H1 (cell line): Measurements from ENCODE around the gene MTIF2. TPM values are rescaled to one million over a fixed set of nuclear protein-coding genes. Genes with fewer than 3 reads are reported as not detected.
A peak's percentile ranks its signal among the peaks of the same experiment; 100 is the strongest.

Experiments
- CTCF ChIA-PET: fragments of 300-600 bp; sonication (Branson Sonifier 250); formaldehyde crosslinking; loops from one replicate; lab custom pipeline; 2021; ENCODE audit not compliant: partially characterized antibody; lab: Charles Lee
- POLR2A ChIA-PET: fragments of 300-600 bp; sonication (Branson Sonifier 250); formaldehyde crosslinking; loops from one replicate; lab custom pipeline; 2021; ENCODE audit warnings: inconsistent platforms; ENCODE audit not compliant: partially characterized antibody; lab: Charles Lee
- DNase-seq, 2 experiments: peaks; one replicate each; pipeline versions ENCODE4 v3.0.0 to v3.0.0-alpha.2; 2010 to 2022; ENCODE audit warnings: low spot score in 2 of 2, low read depth in 1 of 2, mixed read lengths in 1 of 2
- FAIRE-seq: peaks from 2 replicates; lab custom pipeline; 2011; peaks lifted over from hg19 to GRCh38; lab: Jason Lieb, UNC
- H2AFZ ChIP-seq: 2 replicates; pipeline ENCODE4 v1.8.1; 2012; ENCODE audit warnings: low read length, inconsistent platforms
- H2AK5ac ChIP-seq: 2 replicates; pipeline ENCODE4 v1.6.1; 2013; ENCODE audit warnings: low read depth, low read length
- H2BK120ac ChIP-seq: replicated peaks from 2 replicates; pipeline ENCODE3; 2013; ENCODE audit warnings: low read depth, low read length, inconsistent platforms
- H2BK12ac ChIP-seq: 2 replicates; pipeline ENCODE4 v1.6.1; 2013; ENCODE audit warnings: low read depth, low read length
- H2BK15ac ChIP-seq: 2 replicates; pipeline ENCODE4 v1.6.1; 2013; ENCODE audit warnings: low read length
- H2BK20ac ChIP-seq: 2 replicates; pipeline ENCODE4 v1.6.1; 2013; ENCODE audit warnings: low read length
- H2BK5ac ChIP-seq: 2 replicates; pipeline ENCODE4 v1.6.1; 2013; ENCODE audit warnings: low read depth, low read length
- H3K14ac ChIP-seq: 2 replicates; pipeline ENCODE4 v1.6.1; 2013; ENCODE audit warnings: inconsistent platforms; ENCODE audit not compliant: insufficient read length
- H3K18ac ChIP-seq: 2 replicates; pipeline ENCODE4 v1.6.1; 2013; ENCODE audit warnings: low read length; ENCODE audit errors: extremely low read depth
- H3K23ac ChIP-seq: 2 replicates; pipeline ENCODE4 v1.6.1; 2013; ENCODE audit warnings: inconsistent platforms; ENCODE audit not compliant: insufficient read length
- H3K23me2 ChIP-seq: 2 replicates; pipeline ENCODE4 v1.6.1; 2013; ENCODE audit warnings: low read depth, low read length
- H3K27ac ChIP-seq: 2 replicates; pipeline ENCODE4 v1.6.1; 2011; ENCODE audit warnings: low read depth, low read length, inconsistent platforms
- H3K27me3 ChIP-seq, 4 experiments: replicated peaks in 1 of 4; 1 replicate in 1 of 4; 2 replicates in 3 of 4; pipeline versions ENCODE4 v1.6.1 to v1.8.1; 2011 to 2013; ENCODE audit warnings: low read length in 3 of 4, mild to moderate bottlenecking in 3 of 4, inconsistent platforms in 2 of 4, mixed read lengths in 2 of 4, moderate library complexity in 1 of 4; ENCODE audit not compliant: control insufficient read depth in 3 of 4, insufficient read depth in 3 of 4; ENCODE audit errors: extremely low read depth in 1 of 4
- H3K36me3 ChIP-seq, 4 experiments: 2 replicates each; pipeline versions ENCODE4 v1.6.1 to v1.8.1; 2011 to 2013; ENCODE audit warnings: mild to moderate bottlenecking in 4 of 4, low read length in 3 of 4, moderate library complexity in 2 of 4, control low read depth in 1 of 4, inconsistent platforms in 1 of 4; ENCODE audit not compliant: insufficient read depth in 4 of 4, control insufficient read depth in 2 of 4
- H3K4ac ChIP-seq: replicated peaks from 2 replicates; pipeline ENCODE3; 2013; ENCODE audit warnings: low read length, low read depth, mixed read lengths, inconsistent platforms; ENCODE audit not compliant: insufficient read length
- H3K4me1 ChIP-seq, 4 experiments: replicated peaks in 1 of 4; 1 replicate in 1 of 4; 2 replicates in 3 of 4; pipeline versions ENCODE4 v1.6.1 to v1.8.1; 2011 to 2013; ENCODE audit warnings: low read length in 3 of 4, inconsistent platforms in 2 of 4, mixed read lengths in 1 of 4; ENCODE audit not compliant: insufficient read depth in 4 of 4, control insufficient read depth in 3 of 4
- H3K4me2 ChIP-seq, 2 experiments: 2 replicates each; pipeline versions ENCODE4 v1.6.1 to v1.8.1; 2011 to 2013; ENCODE audit warnings: low read depth in 2 of 2, low read length in 2 of 2, control low read depth in 1 of 2, inconsistent platforms in 1 of 2, mild to moderate bottlenecking in 1 of 2; ENCODE audit not compliant: insufficient read depth in 1 of 2
- H3K4me3 ChIP-seq, 4 experiments: fragments of 200-600, 300-600 bp in 1 of 4; sonication (generic), shearing (Covaris generic), sonication (Bioruptor Twin) in 1 of 4; 2 replicates each; pipeline versions ENCODE4 v1.5.1 to v1.8.1; 2011 to 2016; ENCODE audit warnings: low read length in 4 of 4, low read depth in 3 of 4, control low read depth in 2 of 4, inconsistent platforms in 2 of 4, mild to moderate bottlenecking in 2 of 4, mixed read lengths in 1 of 4, moderate library complexity in 1 of 4; ENCODE audit not compliant: insufficient read depth in 2 of 4; ENCODE audit errors: extremely low read depth in 1 of 4
- H3K56ac ChIP-seq: replicated peaks from 2 replicates; pipeline ENCODE3; 2013; ENCODE audit warnings: low read depth, mild to moderate bottlenecking, mixed read lengths, low read length, inconsistent platforms; ENCODE audit not compliant: insufficient read length
- H3K79me1 ChIP-seq: 2 replicates; pipeline ENCODE4 v1.6.1; 2013; ENCODE audit warnings: low read depth, low read length, control low read depth
- H3K79me2 ChIP-seq, 2 experiments: 2 replicates each; pipeline versions ENCODE4 v1.6.1 to v1.8.1; 2012 to 2013; ENCODE audit warnings: low read length in 2 of 2, mild to moderate bottlenecking in 2 of 2, inconsistent platforms in 1 of 2; ENCODE audit not compliant: insufficient read depth in 2 of 2, control insufficient read depth in 1 of 2
- H3K9ac ChIP-seq, 4 experiments: replicated peaks in 1 of 4; 1 replicate in 1 of 4; 2 replicates in 3 of 4; pipeline versions ENCODE4 v1.6.1 to v1.8.1; 2011 to 2013; ENCODE audit warnings: low read depth in 3 of 4, low read length in 3 of 4, control low read depth in 2 of 4, mild to moderate bottlenecking in 2 of 4, moderate library complexity in 2 of 4, inconsistent platforms in 1 of 4; ENCODE audit errors: extremely low read depth in 1 of 4
- H3K9me3 ChIP-seq, 2 experiments: 2 replicates each; pipeline versions ENCODE4 v1.6.1 to v1.8.1; 2012 to 2013; ENCODE audit warnings: mild to moderate bottlenecking in 2 of 2, moderate library complexity in 2 of 2, control low read depth in 1 of 2, inconsistent platforms in 1 of 2, low read depth in 1 of 2, low read length in 1 of 2, mixed read lengths in 1 of 2; ENCODE audit not compliant: insufficient read depth in 2 of 2
- H4K20me1 ChIP-seq, 2 experiments: replicated peaks in 1 of 2; 2 replicates each; pipeline versions ENCODE3 to v1.8.1; 2011 to 2013; ENCODE audit warnings: inconsistent platforms in 2 of 2, low read length in 2 of 2, mild to moderate bottlenecking in 1 of 2; ENCODE audit not compliant: insufficient read depth in 2 of 2, control insufficient read depth in 1 of 2
- H4K5ac ChIP-seq: 2 replicates; pipeline ENCODE4 v1.6.1; 2013; ENCODE audit warnings: low read length, low read depth, mixed read lengths, inconsistent platforms; ENCODE audit not compliant: insufficient read length
- H4K8ac ChIP-seq: 2 replicates; pipeline ENCODE4 v1.8.0; 2013; ENCODE audit warnings: mild to moderate bottlenecking, moderate library complexity, low read length, inconsistent platforms; ENCODE audit not compliant: insufficient read depth; ENCODE audit errors: extremely low read depth
- H4K91ac ChIP-seq: replicated peaks from 2 replicates; pipeline ENCODE3; 2013; ENCODE audit warnings: low read length, mixed read lengths, inconsistent platforms; ENCODE audit not compliant: insufficient read length
- ATF2 ChIP-seq: IDR thresholded peaks from 2 replicates; pipeline ENCODE4 v1.6.1; 2012; ENCODE audit warnings: low read length, inconsistent platforms
- ATF3 ChIP-seq: IDR thresholded peaks from 2 replicates; pipeline ENCODE4 v1.6.1; 2011; ENCODE audit warnings: low read depth, mild to moderate bottlenecking, low read length; ENCODE audit not compliant: insufficient read depth
- KDM1A ChIP-seq: fragments of 200-600, 300-600 bp; sonication (generic); IDR thresholded peaks from 2 replicates; pipeline ENCODE4 v1.7.1; 2016; ENCODE audit warnings: mild to moderate bottlenecking, low read length, borderline replicate concordance
- PHF8 ChIP-seq: fragments of 200-600 bp; sonication (generic); conservative IDR thresholded peaks from 2 replicates; pipeline ENCODE4 v1.7.1; 2012; ENCODE audit warnings: low read depth, mild to moderate bottlenecking, inconsistent platforms, low read length, moderate library complexity
- POLR2A ChIP-seq, 2 experiments: IDR thresholded peaks; 1 replicate in 1 of 2; 2 replicates in 1 of 2; pipeline ENCODE4 v1.6.1; 2011; ENCODE audit warnings: low read depth in 2 of 2, low read length in 2 of 2, mild to moderate bottlenecking in 2 of 2; ENCODE audit errors: control extremely low read depth in 1 of 2
- RBBP5 ChIP-seq: IDR thresholded peaks from 2 replicates; pipeline ENCODE4 v1.7.1; 2012; ENCODE audit warnings: low read depth, mild to moderate bottlenecking, inconsistent platforms, low read length, moderate library complexity, borderline replicate concordance
- SIN3A ChIP-seq, 2 experiments: IDR thresholded peaks in 1 of 2; conservative IDR thresholded peaks in 1 of 2; 2 replicates each; pipeline ENCODE4 v1.6.1; 2011 to 2012; ENCODE audit warnings: low read length in 2 of 2, improper control_type of control experiment in 1 of 2, low read depth in 1 of 2, mild to moderate bottlenecking in 1 of 2
- SUZ12 ChIP-seq: fragments of 200-600 bp; sonication (generic); IDR thresholded peaks from 2 replicates; pipeline ENCODE4 v1.6.1; 2012; ENCODE audit warnings: mild to moderate bottlenecking, inconsistent platforms, low read length, moderate library complexity, mixed read lengths
- USF2 ChIP-seq: IDR thresholded peaks from 2 replicates; pipeline ENCODE4 v1.6.1; 2011; ENCODE audit warnings: low read length, improper control_type of control experiment
- WGBS, 2 experiments: shearing (Covaris generic) in 1 of 2; methylation state at CpG; one replicate each; pipeline versions ENCODE4 v1.1.6 to v1.1.7; 2013 to 2015; ENCODE audit warnings: low lambda C conversion rate in 2 of 2, mixed read lengths in 2 of 2, inconsistent platforms in 1 of 2, low coverage in 1 of 2, missing lambda C conversion rate in 1 of 2; ENCODE audit not compliant: insufficient replicate concordance in 2 of 2, insufficient coverage in 1 of 2, insufficient read length in 1 of 2; ENCODE audit errors: extremely low coverage in 1 of 2, missing lambda C conversion rate in 1 of 2; 5-methylcytosine and 5-hydroxymethylcytosine counted together
- polyA plus RNA-seq, 7 experiments: library from polyadenylated mRNA; depleted of rRNA in 3 of 7; stranded (reverse) in 5 of 7; unstranded in 2 of 7; fragments of >200 nt in 5 of 7; fragments of 200-250 nt in 2 of 7; gene quantifications; 1 replicate in 5 of 7; 2 replicates in 1 of 7; 4 replicates in 1 of 7; pipeline versions ENCODE4 v1.2.1 to v1.2.3, GENCODE V29; 2011 to 2013; ENCODE audit warnings: missing spikeins in 2 of 7, mixed read lengths in 2 of 7
- total RNA-seq: library from RNA; stranded (reverse); fragmentation: NEBNext Ultra II Directional; extraction: Animal tissue kit (Norgen Biotek cat#: 25700); gene quantifications from 2 replicates; pipeline ENCODE4 v1.2.1, GENCODE V29; 2021

Gene MTIF2
- total and polyA plus RNA-seq, 2 of the 8 experiments (the other 6 are each of a cell fraction or from before 2014, with no cell fraction given) = 11.0 to 36.0 TPM

GRCh38 chr2:55269645-55269990 is 587 bp upstream of the MTIF2 start:
- Histone ChIP-seq H3K4me2 (peak overlapping the region; percentile 89 to 91), H2BK15ac (no peak overlapping the region), H3K56ac (no peak overlapping the region), H4K20me1 (no peaks in the 10 kb centered on the region), H3K27ac (peak overlapping the region; percentile 7; the same call in 1 of the 2 replicates), H3K79me2 (no peaks in the 10 kb centered on the region), H3K36me3 (peaks cover 0 to 15% (median 0%) of the 10 kb centered on the region in 4 experiments; a peak in 2 of 8 replicates), H3K23me2 (peaks cover 6% of the 10 kb centered on the region; the same call in 1 of the 2 replicates), H2AFZ (peak overlapping the region; percentile 78; the same call in 1 of the 2 replicates), H4K8ac (no peak overlapping the region), H3K4me1 (peaks cover 0 to 4% (median under 1%) of the 10 kb centered on the region in 4 experiments; a peak in 1 of 7 replicates), H3K23ac (no peak overlapping the region), H3K14ac (no peak overlapping the region), H2BK20ac (no peak overlapping the region), H4K5ac (no peak overlapping the region), H2BK12ac (no peak overlapping the region), H3K79me1 (no peaks in the 10 kb centered on the region), H3K9me3 (no peaks in the 10 kb centered on the region), H3K4ac (no peak overlapping the region), H3K9ac (peak overlapping the region in 1 of 4 experiments; percentile 60; a peak in 3 of 7 replicates), H4K91ac (no peak overlapping the region), H2BK120ac (no peak overlapping the region), H3K27me3 (no peaks in the 10 kb centered on the region), H3K18ac (no peak overlapping the region), H3K4me3 (peak overlapping the region; percentile 90 to 100 (median 98)), H2AK5ac (no peak overlapping the region), H2BK5ac (no peak overlapping the region)
- FAIRE-seq = no peak
- ChIA-PET CTCF (interaction anchor here (1.3 kb wide), 1 partner anchor 15 kb away, joined by 3 read pairs; no protein-coding TSS in a partner anchor), POLR2A (interaction anchor here (1.3 to 1.7 kb wide), 3 partner anchors 9 to 37 kb away, joined by 5 to 8 read pairs (median 6); partner anchors contain the start of genes CLHC1 and RPS27A)
- WGBS, 2 experiments = 80% methylated on average over 7 of the region's 7 CpGs; no CpG with 5 or more reads in 1 of the 2 experiments
- no peak for DNase-seq
- TF ChIP-seq ATF3 = no peak
- no peak for TF ChIP-seq RBBP5
- no peak for TF ChIP-seq USF2
- TF ChIP-seq POLR2A (IDR thresholded peaks at IDR 0.05; ENCODE audit: control extremely low read depth in 1 of 2, low read depth in 2 of 2, low read length in 2 of 2) = no peak
- TF ChIP-seq PHF8 = no peak
- TF ChIP-seq SIN3A (conservative IDR thresholded peaks at IDR 0.05 in 1 of 2, IDR thresholded peaks at IDR 0.05 in 1 of 2; ENCODE audit: low read depth in 1 of 2, low read length in 2 of 2) = no peak
- no peak for TF ChIP-seq SUZ12
- no peak for TF ChIP-seq ATF2
- no peak for TF ChIP-seq KDM1A
